ENCODE data around the gene TSEN15. TPM values are rescaled to one million over a fixed set of nuclear protein-coding genes. Genes with fewer than 3 reads are reported as not detected.

Gene TSEN15
- total and polyA plus RNA-seq, 9 of the 15 experiments (the other 6 are each of a cell fraction or from before 2014, with no cell fraction given), result 25.6 to 121 (median 91.3) TPM

DNA sequence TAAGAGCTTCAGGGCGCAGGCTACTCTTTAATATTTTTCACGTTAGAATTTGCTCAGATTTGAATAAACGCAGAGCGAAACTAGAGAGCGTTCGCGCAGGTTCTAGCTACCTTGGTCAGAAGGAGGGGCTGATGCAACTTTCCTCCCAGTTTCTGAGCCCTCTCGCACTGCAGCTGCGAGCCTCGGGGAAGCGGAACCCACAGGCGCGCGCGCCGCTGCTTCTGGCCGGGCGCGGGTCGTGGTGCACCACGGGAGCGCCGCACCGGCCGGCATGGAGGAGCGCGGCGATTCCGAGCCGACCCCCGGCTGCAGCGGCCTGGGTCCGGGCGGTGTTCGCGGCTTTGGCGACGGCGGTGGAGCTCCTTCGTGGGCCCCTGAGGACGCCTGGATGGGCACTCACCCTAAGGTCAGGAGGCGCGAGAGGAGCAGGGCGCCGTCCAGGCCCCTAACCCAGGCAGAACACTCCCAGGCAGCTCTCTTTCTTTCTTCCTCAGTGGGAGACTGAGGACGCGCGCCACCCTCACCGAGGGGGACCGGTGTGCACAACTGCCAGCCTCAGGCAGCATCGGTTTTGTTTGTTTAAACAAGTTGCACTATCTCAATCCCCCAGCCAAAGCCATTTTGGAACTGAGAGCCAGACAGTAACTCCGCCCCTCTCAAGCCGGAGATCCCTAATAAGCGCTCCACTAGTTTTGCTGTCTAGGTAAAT lies at the start of gene TSEN15 (continued):
- TF ChIP-seq SMARCA5 (IDR thresholded peaks at IDR 0.05) (no peak), CREBBP (IDR thresholded peaks at IDR 0.05; ENCODE audit: low read depth, low read length) (no peak), HNRNPK (IDR thresholded peaks at IDR 0.05; ENCODE audit: low read depth, low read length, poor library complexity, severe bottlenecking) (peak; percentile 21), TEAD4 (IDR thresholded peaks at IDR 0.05; ENCODE audit: low read length) (peak; percentile 20), TEAD4 (CRISPR knock-in tag; IDR thresholded peaks at IDR 0.05; ENCODE audit: borderline replicate concordance) (no peak), ZNF584 (CRISPR knock-in tag; IDR thresholded peaks at IDR 0.05; ENCODE audit: low read depth) (peak; percentile 64; the same call in 1 of the 2 replicates), L3MBTL2 (IDR thresholded peaks at IDR 0.05) (peak; percentile 91), EWSR1 (IDR thresholded peaks at IDR 0.05; ENCODE audit: borderline replicate concordance, low read depth, partially characterized antibody) (no peak), ZSCAN32 (CRISPR knock-in tag; IDR thresholded peaks at IDR 0.05) (peak; percentile 98), CEBPB (tag; IDR thresholded peaks at IDR 0.05) (peak; percentile 94), MCM2 (IDR thresholded peaks at IDR 0.05; ENCODE audit: low read depth) (no peak), SRSF9 (IDR thresholded peaks at IDR 0.05; ENCODE audit: borderline replicate concordance, low read depth, low read length) (no peak), ZC3H4 (CRISPR knock-in tag; IDR thresholded peaks at IDR 0.05; ENCODE audit: borderline replicate concordance) (no peak), TCF3 (CRISPR knock-in tag; IDR thresholded peaks at IDR 0.05) (no peak; the same call in 1 of the 2 replicates), XRCC5 (IDR thresholded peaks at IDR 0.05; ENCODE audit: low read depth, low read length) (no peak)
- TF ChIP-seq, protein P1, sequence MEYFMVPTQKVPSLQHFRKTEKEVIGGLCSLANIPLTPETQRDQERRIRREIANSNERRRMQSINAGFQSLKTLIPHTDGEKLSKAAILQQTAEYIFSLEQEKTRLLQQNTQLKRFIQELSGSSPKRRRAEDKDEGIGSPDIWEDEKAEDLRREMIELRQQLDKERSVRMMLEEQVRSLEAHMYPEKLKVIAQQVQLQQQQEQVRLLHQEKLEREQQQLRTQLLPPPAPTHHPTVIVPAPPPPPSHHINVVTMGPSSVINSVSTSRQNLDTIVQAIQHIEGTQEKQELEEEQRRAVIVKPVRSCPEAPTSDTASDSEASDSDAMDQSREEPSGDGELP (CRISPR knock-in tag; IDR thresholded peaks at IDR 0.05; ENCODE audit: borderline replicate concordance), result peak; percentile 94
- TF ChIP-seq, protein P2, sequence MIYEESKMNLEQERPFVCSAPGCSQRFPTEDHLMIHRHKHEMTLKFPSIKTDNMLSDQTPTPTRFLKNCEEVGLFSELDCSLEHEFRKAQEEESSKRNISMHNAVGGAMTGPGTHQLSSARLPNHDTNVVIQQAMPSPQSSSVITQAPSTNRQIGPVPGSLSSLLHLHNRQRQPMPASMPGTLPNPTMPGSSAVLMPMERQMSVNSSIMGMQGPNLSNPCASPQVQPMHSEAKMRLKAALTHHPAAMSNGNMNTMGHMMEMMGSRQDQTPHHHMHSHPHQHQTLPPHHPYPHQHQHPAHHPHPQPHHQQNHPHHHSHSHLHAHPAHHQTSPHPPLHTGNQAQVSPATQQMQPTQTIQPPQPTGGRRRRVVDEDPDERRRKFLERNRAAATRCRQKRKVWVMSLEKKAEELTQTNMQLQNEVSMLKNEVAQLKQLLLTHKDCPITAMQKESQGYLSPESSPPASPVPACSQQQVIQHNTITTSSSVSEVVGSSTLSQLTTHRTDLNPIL (CRISPR knock-in tag; IDR thresholded peaks at IDR 0.05), result no peak
- TF ChIP-seq, protein P3, sequence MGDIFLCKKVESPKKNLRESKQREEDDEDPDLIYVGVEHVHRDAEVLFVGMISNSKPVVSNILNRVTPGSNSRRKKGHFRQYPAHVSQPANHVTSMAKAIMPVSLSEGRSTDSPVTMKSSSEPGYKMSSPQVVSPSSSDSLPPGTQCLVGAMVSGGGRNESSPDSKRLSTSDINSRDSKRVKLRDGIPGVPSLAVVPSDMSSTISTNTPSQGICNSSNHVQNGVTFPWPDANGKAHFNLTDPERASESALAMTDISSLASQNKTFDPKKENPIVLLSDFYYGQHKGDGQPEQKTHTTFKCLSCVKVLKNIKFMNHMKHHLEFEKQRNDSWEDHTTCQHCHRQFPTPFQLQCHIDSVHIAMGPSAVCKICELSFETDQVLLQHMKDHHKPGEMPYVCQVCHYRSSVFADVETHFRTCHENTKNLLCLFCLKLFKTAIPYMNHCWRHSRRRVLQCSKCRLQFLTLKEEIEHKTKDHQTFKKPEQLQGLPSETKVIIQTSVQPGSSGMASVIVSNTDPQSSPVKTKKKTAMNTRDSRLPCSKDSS (IDR thresholded peaks at IDR 0.05; ENCODE audit: low read depth, partially characterized antibody), result no peak
- TF ChIP-seq, protein P4, sequence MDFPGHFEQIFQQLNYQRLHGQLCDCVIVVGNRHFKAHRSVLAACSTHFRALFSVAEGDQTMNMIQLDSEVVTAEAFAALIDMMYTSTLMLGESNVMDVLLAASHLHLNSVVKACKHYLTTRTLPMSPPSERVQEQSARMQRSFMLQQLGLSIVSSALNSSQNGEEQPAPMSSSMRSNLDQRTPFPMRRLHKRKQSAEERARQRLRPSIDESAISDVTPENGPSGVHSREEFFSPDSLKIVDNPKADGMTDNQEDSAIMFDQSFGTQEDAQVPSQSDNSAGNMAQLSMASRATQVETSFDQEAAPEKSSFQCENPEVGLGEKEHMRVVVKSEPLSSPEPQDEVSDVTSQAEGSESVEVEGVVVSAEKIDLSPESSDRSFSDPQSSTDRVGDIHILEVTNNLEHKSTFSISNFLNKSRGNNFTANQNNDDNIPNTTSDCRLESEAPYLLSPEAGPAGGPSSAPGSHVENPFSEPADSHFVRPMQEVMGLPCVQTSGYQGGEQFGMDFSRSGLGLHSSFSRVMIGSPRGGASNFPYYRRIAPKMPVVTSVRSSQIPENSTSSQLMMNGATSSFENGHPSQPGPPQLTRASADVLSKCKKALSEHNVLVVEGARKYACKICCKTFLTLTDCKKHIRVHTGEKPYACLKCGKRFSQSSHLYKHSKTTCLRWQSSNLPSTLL (IDR thresholded peaks at IDR 0.05), result no peak
- TF ChIP-seq, protein P5, sequence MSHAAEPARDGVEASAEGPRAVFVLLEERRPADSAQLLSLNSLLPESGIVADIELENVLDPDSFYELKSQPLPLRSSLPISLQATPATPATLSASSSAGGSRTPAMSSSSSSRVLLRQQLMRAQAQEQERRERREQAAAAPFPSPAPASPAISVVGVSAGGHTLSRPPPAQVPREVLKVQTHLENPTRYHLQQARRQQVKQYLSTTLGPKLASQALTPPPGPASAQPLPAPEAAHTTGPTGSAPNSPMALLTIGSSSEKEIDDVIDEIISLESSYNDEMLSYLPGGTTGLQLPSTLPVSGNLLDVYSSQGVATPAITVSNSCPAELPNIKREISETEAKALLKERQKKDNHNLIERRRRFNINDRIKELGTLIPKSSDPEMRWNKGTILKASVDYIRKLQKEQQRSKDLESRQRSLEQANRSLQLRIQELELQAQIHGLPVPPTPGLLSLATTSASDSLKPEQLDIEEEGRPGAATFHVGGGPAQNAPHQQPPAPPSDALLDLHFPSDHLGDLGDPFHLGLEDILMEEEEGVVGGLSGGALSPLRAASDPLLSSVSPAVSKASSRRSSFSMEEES (CRISPR knock-in tag; IDR thresholded peaks at IDR 0.05), result no peak

Data from K562 (cell line).